HepG2 (cell line): ENCODE data around the gene C2orf92. TPM values are rescaled to one million over a fixed set of nuclear protein-coding genes. Genes with fewer than 3 reads are reported as not detected.

Experiments used
- ARNT2 ChIP-seq: sonication (generic); formaldehyde crosslinking; IDR thresholded peaks from 2 replicates; pipeline ENCODE4 v1.8.0; 2022; ENCODE audit warnings: mild to moderate bottlenecking, low read depth, missing genetic modification reagents, moderate library complexity
- ATF7 ChIP-seq, 2 experiments: fragments of 450-650 bp in 1 of 2; sonication (generic) in 1 of 2; formaldehyde crosslinking in 1 of 2; IDR thresholded peaks; 2 replicates each; pipeline versions ENCODE4 v1.4.0 to v1.6.1; 2016 to 2020; ENCODE audit warnings: antibody characterized with exemption in 1 of 2, mild to moderate bottlenecking in 1 of 2, missing genetic modification reagents in 1 of 2
- EP300 ChIP-seq, 3 experiments: sonication (generic) in 1 of 3; formaldehyde crosslinking in 1 of 3; IDR thresholded peaks; 2 replicates each; pipeline versions ENCODE4 v1.5.1 to v1.6.1; 2011 to 2020; ENCODE audit warnings: low read depth in 2 of 3, low read length in 2 of 3, borderline replicate concordance in 1 of 3, improper control_type of control experiment in 1 of 3, mild to moderate bottlenecking in 1 of 3, missing genetic modification reagents in 1 of 3, moderate library complexity in 1 of 3
- FOXP1 ChIP-seq, 2 experiments: fragments of 450-650 bp in 1 of 2; IDR thresholded peaks; 2 replicates each; pipeline ENCODE4 v1.6.1; 2017 to 2018; ENCODE audit warnings: antibody characterized with exemption in 1 of 2
- HNRNPUL1 ChIP-seq: fragments of 200-400 bp; formaldehyde crosslinking; IDR thresholded peaks from 2 replicates; pipeline ENCODE4 v1.6.1; 2017; ENCODE audit warnings: low read depth, mild to moderate bottlenecking, low read length, moderate library complexity
- JDP2 ChIP-seq: sonication (generic); formaldehyde crosslinking; IDR thresholded peaks from 2 replicates; pipeline ENCODE4 v1.8.1; 2022; ENCODE audit warnings: missing genetic modification reagents, borderline replicate concordance
- KDM2A ChIP-seq: sonication (generic); formaldehyde crosslinking; IDR thresholded peaks from 2 replicates; pipeline ENCODE4 v1.4.0; 2020; ENCODE audit warnings: low read depth, missing genetic modification reagents, borderline replicate concordance
- KDM5B ChIP-seq: sonication (generic); formaldehyde crosslinking; IDR thresholded peaks from 2 replicates; pipeline ENCODE4 v1.4.0; 2020; ENCODE audit warnings: missing genetic modification reagents, mild to moderate bottlenecking, borderline replicate concordance
- PRDM4 ChIP-seq: sonication (generic); formaldehyde crosslinking; IDR thresholded peaks from 2 replicates; pipeline ENCODE4 v1.9.0; 2021; ENCODE audit warnings: missing genetic modification reagents, borderline replicate concordance
- RBAK ChIP-seq: sonication (generic); formaldehyde crosslinking; IDR thresholded peaks from 2 replicates; pipeline ENCODE4 v1.5.1; 2020; ENCODE audit warnings: mild to moderate bottlenecking, missing genetic modification reagents
- SIX1 ChIP-seq: sonication (generic); formaldehyde crosslinking; IDR thresholded peaks from 2 replicates; pipeline ENCODE4 v1.4.0; 2020; ENCODE audit warnings: missing genetic modification reagents, borderline replicate concordance
- STAT5B ChIP-seq: sonication (generic); formaldehyde crosslinking; IDR thresholded peaks from 2 replicates; pipeline ENCODE4 v1.4.0; 2020; ENCODE audit warnings: missing genetic modification reagents
- TFDP1 ChIP-seq: IDR thresholded peaks from 2 replicates; pipeline ENCODE4 v1.6.1; 2016; ENCODE audit warnings: missing compliant biosample characterization, missing genetic modification reagents, borderline replicate concordance
- TRIM22 ChIP-seq: fragments of 450-650 bp; IDR thresholded peaks from 2 replicates; pipeline ENCODE4 v1.6.1; 2017
- ZBTB4 ChIP-seq: sonication (generic); formaldehyde crosslinking; IDR thresholded peaks from 2 replicates; pipeline ENCODE4 v1.4.0; 2020; ENCODE audit warnings: missing genetic modification reagents, mild to moderate bottlenecking, borderline replicate concordance
- ZBTB44 ChIP-seq: sonication (generic); formaldehyde crosslinking; IDR thresholded peaks from 2 replicates; pipeline ENCODE4 v1.4.0; 2020; ENCODE audit warnings: missing genetic modification reagents
- ZFP62 ChIP-seq: sonication (generic); formaldehyde crosslinking; IDR thresholded peaks from 2 replicates; pipeline ENCODE4 v1.4.0; 2020; ENCODE audit warnings: missing genetic modification reagents
- ZNF430 ChIP-seq: sonication (generic); formaldehyde crosslinking; IDR thresholded peaks from 2 replicates; pipeline ENCODE4 v1.9.0; 2021; ENCODE audit warnings: mild to moderate bottlenecking, missing genetic modification reagents
- polyA plus RNA-seq, 8 experiments: library from polyadenylated mRNA; depleted of rRNA in 3 of 8; stranded (reverse) in 7 of 8; unstranded in 1 of 8; fragments of >200 nt; fragmentation: Illumina TruSeq in 4 of 8; extraction: Trizol in 4 of 8; gene quantifications; 2 replicates each; pipeline versions ENCODE4 v1.2.1 to v1.2.3, GENCODE V29; 2011 to 2016; ENCODE audit warnings: low read depth in 4 of 8, missing spikeins in 1 of 8, mixed read lengths in 1 of 8; ENCODE audit not compliant: insufficient read depth in 1 of 8
- total RNA-seq, 5 experiments: library from RNA; depleted of rRNA; stranded (reverse); fragments of >200 nt; fragmentation: Illumina TruSeq; extraction: Trizol; gene quantifications; 2 replicates each; pipeline ENCODE4 v1.2.3, GENCODE V29; 2016; ENCODE audit warnings: low read depth in 1 of 5

The C2orf92 gene
- total and polyA plus RNA-seq, 2 of the 13 experiments (the other 11 are each of a cell fraction or from before 2014, with no cell fraction given): 4.9 to 5.0 TPM

- TF ChIP-seq ZBTB44 (CRISPR knock-in tag): no peak
- TF ChIP-seq TFDP1 (CRISPR knock-in tag): peak; percentile 46; the same call in 1 of the 2 replicates
- no peak for TF ChIP-seq ARNT2 (CRISPR knock-in tag)
- TF ChIP-seq ATF7 (IDR thresholded peaks at IDR 0.05): no peak
- no peak for TF ChIP-seq ATF7 (CRISPR knock-in tag; IDR thresholded peaks at IDR 0.05)
- no peak for TF ChIP-seq TRIM22
- TF ChIP-seq ZFP62 (CRISPR knock-in tag): no peak
- no peak for TF ChIP-seq EP300 (IDR thresholded peaks at IDR 0.05; ENCODE audit: low read depth in 2 of 2, low read length in 2 of 2)
- TF ChIP-seq EP300 (CRISPR knock-in tag; IDR thresholded peaks at IDR 0.05; ENCODE audit: borderline replicate concordance): 0 out of 2 replicates have a peak, but pooled peaks have one; percentile 10
- no peak; the same call in 1 of the 2 replicates for TF ChIP-seq ZBTB4 (CRISPR knock-in tag)
- TF ChIP-seq STAT5B (CRISPR knock-in tag): no peak
- TF ChIP-seq KDM5B (CRISPR knock-in tag): no peak
- no peak for TF ChIP-seq PRDM4
- TF ChIP-seq RBAK: no peak
- no peak for TF ChIP-seq JDP2 (CRISPR knock-in tag)
- no peak for TF ChIP-seq ZNF430 (CRISPR knock-in tag)
- TF ChIP-seq KDM2A (CRISPR knock-in tag): 0 out of 2 replicates have a peak, but pooled peaks have one; percentile 28
- no peak for TF ChIP-seq HNRNPUL1
- TF ChIP-seq FOXP1 (IDR thresholded peaks at IDR 0.05): no peak
- TF ChIP-seq FOXP1 (CRISPR knock-in tag; IDR thresholded peaks at IDR 0.05): no peak
- no peak for TF ChIP-seq SIX1
These were observed 30.4 kb downstream of the C2orf92 start (continued) for GRCh38 chr2:97699765-97700444.
